K562 (cell line): ENCODE results near the gene UPK2. TPM values are rescaled to one million over a fixed set of nuclear protein-coding genes. Genes with fewer than 3 reads are reported as not detected.

Experiments used
- ATAC-seq: fragments of 200-7000 bp; cut with Tn5 transposase; 3 replicates; pipeline ENCODE4 v1.9.1; 2020; ENCODE audit warnings: moderate library complexity
- BruUV-seq: library from RNA; stranded (reverse); fragments of 400-500 nt; replicated peaks from 2 replicates; lab custom pipeline; 2021; lab: Mats Ljungman, UMichigan
- CTCF ChIA-PET: fragments of 300-600 bp; formaldehyde crosslinking; extraction: SDS; loops from one replicate; lab custom pipeline; 2021; ENCODE audit warnings: low intra/inter-chr PET ratio; lab: Yijun Ruan, JAX
- POLR2A ChIA-PET: fragments of 300-600, 350-650 bp; sonication (Branson Sonifier 250); formaldehyde crosslinking; extraction: SDS; loops from one replicate; lab custom pipeline; 2021; ENCODE audit warnings: antibody characterized with exemption, inconsistent platforms; lab: Yijun Ruan, JAX
- DNase-seq, 4 experiments: peaks; one replicate each; pipeline versions ENCODE4 v3.0.0 to v3.0.0-alpha.2; 2011 to 2018; ENCODE audit warnings: low spot score in 3 of 4, mixed read lengths in 3 of 4; ENCODE audit errors: extremely low read depth in 1 of 4
- FAIRE-seq: peaks from 2 replicates; lab custom pipeline; 2011; peaks lifted over from hg19 to GRCh38; lab: Jason Lieb, UNC
- H2AFZ ChIP-seq: 2 replicates; pipeline ENCODE4 v1.6.0; 2011; ENCODE audit warnings: low read depth, low read length, control low read depth, inconsistent platforms
- H3K27ac ChIP-seq: fragments of 200-600 bp; 3 replicates; pipeline ENCODE4 v1.8.0; 2011; ENCODE audit warnings: low read depth, mild to moderate bottlenecking, control low read depth, inconsistent platforms, low read length, moderate library complexity, mixed read lengths; ENCODE audit errors: extremely low read depth
- H3K27me3 ChIP-seq, 2 experiments: fragments of 300-600 bp in 1 of 2; 2 replicates in 1 of 2; 3 replicates in 1 of 2; pipeline versions ENCODE4 v1.6.0 to v1.8.0; 2011; ENCODE audit warnings: inconsistent platforms in 2 of 2, low read length in 2 of 2, mild to moderate bottlenecking in 1 of 2, mixed read lengths in 1 of 2, moderate library complexity in 1 of 2; ENCODE audit not compliant: control insufficient read depth in 2 of 2, insufficient read depth in 2 of 2
- H3K36me3 ChIP-seq: fragments of 300-600 bp; 3 replicates; pipeline ENCODE4 v1.8.0; 2011; ENCODE audit warnings: mild to moderate bottlenecking, low read length, inconsistent platforms; ENCODE audit not compliant: control insufficient read depth, insufficient read depth
- H3K4me1 ChIP-seq, 2 experiments: fragments of 200-600 bp in 1 of 2; replicated peaks in 1 of 2; 2 replicates in 1 of 2; 3 replicates in 1 of 2; pipeline versions ENCODE4 v1.5.1 to v1.8.0; 2011; ENCODE audit warnings: inconsistent platforms in 2 of 2, low read length in 2 of 2, mild to moderate bottlenecking in 1 of 2, mixed read lengths in 1 of 2, moderate library complexity in 1 of 2; ENCODE audit not compliant: control insufficient read depth in 2 of 2, insufficient read depth in 2 of 2
- H3K4me2 ChIP-seq: 2 replicates; pipeline ENCODE4 v1.6.1; 2011; ENCODE audit warnings: low read length, control low read depth, inconsistent platforms, mixed read lengths; ENCODE audit not compliant: insufficient read depth
- H3K4me3 ChIP-seq: fragments of 200-600 bp; sonication (generic), shearing (Covaris generic); 2 replicates; pipeline ENCODE4 v1.5.1; 2016; ENCODE audit warnings: control low read depth, inconsistent platforms
- H3K79me2 ChIP-seq: fragments of 200-600 bp; 3 replicates; pipeline ENCODE4 v1.8.0; 2011; ENCODE audit warnings: low read length, inconsistent platforms; ENCODE audit not compliant: control insufficient read depth, insufficient read depth
- H3K9ac ChIP-seq, 2 experiments: 2 replicates each; pipeline versions ENCODE4 v1.6.0 to v1.6.1; 2011; ENCODE audit warnings: low read depth in 2 of 2, low read length in 2 of 2, control low read depth in 1 of 2, inconsistent platforms in 1 of 2, mild to moderate bottlenecking in 1 of 2, mixed read lengths in 1 of 2; ENCODE audit not compliant: insufficient read depth in 1 of 2
- H3K9me1 ChIP-seq: one replicate; pipeline ENCODE4 v1.6.0; 2011; ENCODE audit warnings: inconsistent platforms, mild to moderate bottlenecking, low read length, moderate library complexity; ENCODE audit not compliant: control insufficient read depth, insufficient read depth
- H3K9me3 ChIP-seq: replicated peaks from 2 replicates; pipeline ENCODE4 v1.5.1; 2011; ENCODE audit warnings: low read depth, low read length, inconsistent platforms; ENCODE audit not compliant: control insufficient read depth, insufficient read depth
- H4K20me1 ChIP-seq: replicated peaks from 2 replicates; pipeline ENCODE4 v1.6.1; 2011; ENCODE audit warnings: low read length, inconsistent platforms, mixed read lengths; ENCODE audit not compliant: control insufficient read depth, insufficient read depth
- AFF4 ChIP-seq: sonication (generic); formaldehyde crosslinking; IDR thresholded peaks from 2 replicates; pipeline ENCODE4 v1.8.0; 2023; ENCODE audit warnings: mild to moderate bottlenecking, missing genetic modification reagents
- CBX8 ChIP-seq: fragments of 200-600 bp; sonication (generic); IDR thresholded peaks from 2 replicates; pipeline ENCODE4 v1.6.1; 2012; ENCODE audit warnings: borderline replicate concordance, mixed run types, low read depth, mild to moderate bottlenecking, moderate library complexity, mixed read lengths, low read length, control low read depth, inconsistent platforms; ENCODE audit not compliant: poor library complexity, severe bottlenecking; ENCODE audit errors: extremely low read depth
- CHD1 ChIP-seq: fragments of 200-600 bp; sonication (generic); IDR thresholded peaks from one replicate; pipeline ENCODE4 v1.6.1; 2012; ENCODE audit warnings: mild to moderate bottlenecking, moderate library complexity, low read length, inconsistent platforms
- MECOM ChIP-seq: fragments of 250-450 bp; sonication (Bioruptor Pico); IDR thresholded peaks from 2 replicates; pipeline ENCODE4 v1.8.0; 2022; ENCODE audit warnings: inconsistent platforms
- RAD51 ChIP-seq: fragments of 450-650 bp; IDR thresholded peaks from 2 replicates; pipeline ENCODE4 v1.7.1; 2016; ENCODE audit warnings: low read depth, mild to moderate bottlenecking, borderline replicate concordance
- ZNF695 ChIP-seq: fragments of 450-650 bp; formaldehyde crosslinking; IDR thresholded peaks from 2 replicates; pipeline ENCODE4 v1.4.0; 2020; ENCODE audit warnings: mild to moderate bottlenecking, moderate library complexity
- ZSCAN32 ChIP-seq: fragments of 450-650 bp; formaldehyde crosslinking; IDR thresholded peaks from 2 replicates; pipeline ENCODE4 v1.4.0; 2020; ENCODE audit warnings: mild to moderate bottlenecking, moderate library complexity
- in situ Hi-C: fragments of 300-500 bp; cut with MboI; formaldehyde crosslinking; loops from 4 replicates; pipeline ENCODE4 v1.15.0; 2018; ENCODE audit warnings: inconsistent platforms, mixed read lengths
- intact Hi-C: fragments of 100-400 bp; cut with micrococcal nuclease; formaldehyde crosslinking; loops from 2 replicates; pipeline ENCODE4 v1.14.2; 2022
- polyA plus RNA-seq, 8 experiments: library from polyadenylated mRNA; depleted of rRNA in 4 of 8; stranded (reverse) in 5 of 8; unstranded in 3 of 8; fragments of >200 nt; fragmentation: Nextera tagmentation in 2 of 8; fragmentation: Illumina TruSeq in 1 of 8; extraction: Ambion mirVana in 2 of 8; extraction: Trizol in 1 of 8; gene quantifications; 2 replicates each; pipeline versions ENCODE4 v1.2.1 to v1.2.3, GENCODE V29; 2011 to 2014; ENCODE audit warnings: inconsistent platforms in 1 of 8, missing spikeins in 1 of 8
- total RNA-seq, 7 experiments: library from RNA; depleted of rRNA in 6 of 7; stranded (reverse); fragments of >200 nt in 6 of 7; fragmentation: Illumina TruSeq in 2 of 7; extraction: Trizol in 2 of 7; gene quantifications; 2 replicates each; pipeline versions ENCODE4 v1.2.1 to v1.2.3, GENCODE V29; 2011 to 2021; ENCODE audit warnings: low replicate concordance in 1 of 7

The UPK2 gene
- total and polyA plus RNA-seq, 9 of the 15 experiments (the other 6 are each of a cell fraction or from before 2014, with no cell fraction given) = not detected

- H4K20me1 ChIP-seq = no peaks in the 10 kb centered on the region
- no TSS peak for BruUV-seq
- H3K27ac ChIP-seq = no peak overlapping the region
- no peak overlapping the region for H3K4me2 ChIP-seq
- CTCF ChIA-PET = interaction anchor here (0.6 to 2.8 kb wide), 2 partner anchors 25 to 259 kb away, joined by 3 to 25 read pairs; no protein-coding TSS in a partner anchor
- peaks cover 8 to 29% of the 10 kb centered on the region in 2 experiments; a peak in 4 of 5 replicates for H3K4me1 ChIP-seq
- H3K9me1 ChIP-seq = no peaks in the 10 kb centered on the region
- DNase-seq (no peak), ATAC-seq (no peak), FAIRE-seq (no peak)
- H3K9ac ChIP-seq = no peak overlapping the region
- no peaks in the 10 kb centered on the region for H3K9me3 ChIP-seq
- H3K4me3 ChIP-seq = no peak overlapping the region
- intact Hi-C loops (no loop called here), in situ Hi-C loops (no loop called here)
- no peaks in the 10 kb centered on the region; a peak in 1 of 5 replicates for H3K27me3 ChIP-seq
- no peak overlapping the region for H2AFZ ChIP-seq
- TF ChIP-seq CBX8 (no peak), MECOM (CRISPR knock-in tag) (no peak), ZNF695 (no peak), AFF4 (no peak), RAD51 (no peak), ZSCAN32 (CRISPR knock-in tag) (no peak), CHD1 (no peak)
- H3K36me3 ChIP-seq = no peaks in the 10 kb centered on the region
- POLR2A ChIA-PET = no interaction called here
- no peaks in the 10 kb centered on the region for H3K79me2 ChIP-seq
Measured at GRCh38 chr11:118931571-118931970, 24.5 kb upstream of the UPK2 start.
